H9 (cell line): Measurements from ENCODE around the gene GRIN2A. TPM values are rescaled to one million over a fixed set of nuclear protein-coding genes. Genes with fewer than 3 reads are reported as not detected.

Experiments
- DNase-seq: peaks from one replicate; pipeline ENCODE4 v3.0.0-alpha.2; 2017
- H2AFZ ChIP-seq: one replicate; pipeline ENCODE4 v1.6.1; 2013; ENCODE audit warnings: mild to moderate bottlenecking, low read length, control low read depth, moderate library complexity
- H2AK5ac ChIP-seq: 2 replicates; pipeline ENCODE4 v1.6.1; 2013; ENCODE audit warnings: low read length, control low read depth, mixed read lengths; ENCODE audit not compliant: insufficient read length
- H2BK120ac ChIP-seq: one replicate; pipeline ENCODE4 v1.6.1; 2013; ENCODE audit warnings: low read depth, mild to moderate bottlenecking, low read length, control low read depth, inconsistent platforms; ENCODE audit not compliant: poor library complexity, severe bottlenecking
- H2BK12ac ChIP-seq: 2 replicates; pipeline ENCODE4 v1.6.1; 2013; ENCODE audit warnings: low read length, control low read depth, mixed read lengths, low read depth; ENCODE audit not compliant: insufficient read length
- H2BK15ac ChIP-seq: 2 replicates; pipeline ENCODE4 v1.6.1; 2013; ENCODE audit warnings: low read depth, low read length, control low read depth
- H2BK20ac ChIP-seq: one replicate; pipeline ENCODE4 v1.6.1; 2013; ENCODE audit warnings: low read depth, mild to moderate bottlenecking, low read length, control low read depth, inconsistent platforms; ENCODE audit not compliant: poor library complexity, severe bottlenecking
- H2BK5ac ChIP-seq: 2 replicates; pipeline ENCODE4 v1.6.1; 2013; ENCODE audit warnings: low read length, control low read depth, mixed read lengths; ENCODE audit not compliant: insufficient read length
- H3K14ac ChIP-seq: 2 replicates; pipeline ENCODE4 v1.6.1; 2013; ENCODE audit warnings: low read length, control low read depth; ENCODE audit not compliant: insufficient read depth
- H3K18ac ChIP-seq: 2 replicates; pipeline ENCODE4 v1.6.1; 2013; ENCODE audit warnings: low read depth, mild to moderate bottlenecking, mixed read lengths, low read length, control low read depth; ENCODE audit not compliant: insufficient read length
- H3K23ac ChIP-seq: 2 replicates; pipeline ENCODE4 v1.6.1; 2013; ENCODE audit warnings: low read length, control low read depth, mixed read lengths, low read depth; ENCODE audit not compliant: insufficient read length
- H3K23me2 ChIP-seq: 2 replicates; pipeline ENCODE4 v1.6.1; 2013; ENCODE audit warnings: low read depth, mild to moderate bottlenecking, mixed read lengths, low read length, control low read depth; ENCODE audit not compliant: insufficient read length, poor library complexity, severe bottlenecking
- H3K27ac ChIP-seq: 2 replicates; pipeline ENCODE4 v1.5.1; 2013; ENCODE audit warnings: low read length, control low read depth, mixed read lengths, low read depth; ENCODE audit not compliant: insufficient read length
- H3K27me3 ChIP-seq: 2 replicates; pipeline ENCODE4 v1.6.1; 2013; ENCODE audit warnings: low read length, control low read depth, inconsistent platforms; ENCODE audit not compliant: insufficient read depth
- H3K4ac ChIP-seq: 2 replicates; pipeline ENCODE4 v1.6.1; 2013; ENCODE audit warnings: low read depth, mild to moderate bottlenecking, control low read depth, inconsistent platforms, low read length, moderate library complexity
- H3K4me1 ChIP-seq: 2 replicates; pipeline ENCODE4 v1.6.1; 2013; ENCODE audit warnings: low read length, control low read depth, inconsistent platforms; ENCODE audit not compliant: insufficient read depth
- H3K4me2 ChIP-seq: 2 replicates; pipeline ENCODE4 v1.6.1; 2013; ENCODE audit warnings: low read length, control low read depth, mixed read lengths; ENCODE audit not compliant: insufficient read length, insufficient read depth
- H3K56ac ChIP-seq: 2 replicates; pipeline ENCODE4 v1.6.1; 2013; ENCODE audit warnings: low read depth, mild to moderate bottlenecking, mixed read lengths, low read length, control low read depth; ENCODE audit not compliant: insufficient read length
- H3K79me1 ChIP-seq: 2 replicates; pipeline ENCODE4 v1.6.1; 2013; ENCODE audit warnings: low read depth, mild to moderate bottlenecking, moderate library complexity, low read length, control low read depth, inconsistent platforms; ENCODE audit not compliant: insufficient read depth, poor library complexity, severe bottlenecking
- H3K79me2 ChIP-seq: 2 replicates; pipeline ENCODE4 v1.6.1; 2013; ENCODE audit warnings: low read length, control low read depth, inconsistent platforms; ENCODE audit not compliant: insufficient read depth
- H3K9ac ChIP-seq: 2 replicates; pipeline ENCODE4 v1.6.1; 2013; ENCODE audit warnings: low read length, control low read depth, mixed read lengths; ENCODE audit not compliant: insufficient read length; ENCODE audit errors: extremely low read depth
- H3K9me3 ChIP-seq: one replicate; pipeline ENCODE4 v1.6.1; 2013; ENCODE audit warnings: low read depth, low read length, inconsistent platforms; ENCODE audit not compliant: control insufficient read depth
- H3T11ph ChIP-seq: one replicate; pipeline ENCODE4 v1.6.1; 2013; ENCODE audit warnings: mild to moderate bottlenecking, low read length, control low read depth, inconsistent platforms
- H4K20me1 ChIP-seq: one replicate; pipeline ENCODE4 v1.6.1; 2013; ENCODE audit not compliant: control insufficient read depth, insufficient read length, insufficient read depth
- H4K5ac ChIP-seq: 2 replicates; pipeline ENCODE4 v1.6.1; 2013; ENCODE audit warnings: low read depth, mild to moderate bottlenecking, mixed read lengths, low read length, control low read depth; ENCODE audit not compliant: insufficient read length
- H4K8ac ChIP-seq: replicated peaks from 2 replicates; pipeline ENCODE4 v1.6.1; 2013; ENCODE audit warnings: low read length, control low read depth, mixed read lengths, low read depth; ENCODE audit not compliant: insufficient read length
- H4K91ac ChIP-seq: 2 replicates; pipeline ENCODE4 v1.6.1; 2013; ENCODE audit warnings: low read depth, mild to moderate bottlenecking, moderate library complexity, mixed read lengths, low read length, control low read depth; ENCODE audit not compliant: insufficient read length
- H3K27ac Mint-ChIP-seq, 3 experiments: 2 replicates in 2 of 3; 3 replicates in 1 of 3; pipeline ENCODE4 v1.8.0; 2020 to 2021; ENCODE audit warnings: mixed read lengths in 3 of 3, mild to moderate bottlenecking in 1 of 3, moderate library complexity in 1 of 3
- H3K27me3 Mint-ChIP-seq: 2 replicates; pipeline ENCODE4 v1.8.0; 2021; ENCODE audit warnings: low read depth, mild to moderate bottlenecking, moderate library complexity, mixed read lengths
- H3K36me3 Mint-ChIP-seq, 3 experiments: 2 replicates in 2 of 3; 3 replicates in 1 of 3; pipeline ENCODE4 v1.8.0; 2020 to 2021; ENCODE audit warnings: low read depth in 3 of 3, mixed read lengths in 3 of 3; ENCODE audit not compliant: insufficient read depth in 1 of 3
- H3K4me1 Mint-ChIP-seq, 2 experiments: 2 replicates each; pipeline ENCODE4 v1.8.0; 2020; ENCODE audit warnings: mixed read lengths in 2 of 2
- H3K4me3 Mint-ChIP-seq, 2 experiments: 2 replicates in 1 of 2; 3 replicates in 1 of 2; pipeline ENCODE4 v1.8.0; 2020 to 2021; ENCODE audit warnings: mild to moderate bottlenecking in 2 of 2, mixed read lengths in 2 of 2, moderate library complexity in 1 of 2
- H3K9me3 Mint-ChIP-seq, 2 experiments: 2 replicates in 1 of 2; 3 replicates in 1 of 2; pipeline ENCODE4 v1.8.0; 2020; ENCODE audit warnings: mild to moderate bottlenecking in 2 of 2, mixed read lengths in 2 of 2, moderate library complexity in 1 of 2
- CTCF ChIP-seq: fragments of 200-600 bp; sonication (generic); conservative IDR thresholded peaks from 3 replicates; pipeline ENCODE4 v1.8.0; 2021; ENCODE audit warnings: antibody characterized with exemption, mild to moderate bottlenecking
- WGBS: extraction: QIAGEN DNeasy Blood & Tissue Kit; methylation state at CpG from one replicate; pipeline ENCODE4 v1.1.7; 2013; ENCODE audit warnings: missing lambda C conversion rate, low lambda C conversion rate, mixed read lengths; ENCODE audit not compliant: insufficient read length; ENCODE audit errors: extremely low coverage; 5-methylcytosine and 5-hydroxymethylcytosine counted together
- total RNA-seq: library from RNA; stranded (reverse); gene quantifications from 2 replicates; pipeline ENCODE4 v1.2.1, GENCODE V29; 2021

GRIN2A gene
- total RNA-seq, 1 experiment from 2014 or later: 1.5 TPM

GRCh38 chr16:9823510-9823909 is 358.7 kb downstream of the GRIN2A start:
- no peaks in the 10 kb centered on the region; the same call in 1 of the 2 replicates for H3K27me3 ChIP-seq
- no peak overlapping the region for H2BK20ac ChIP-seq
- no peak overlapping the region for H2BK12ac ChIP-seq
- H4K91ac ChIP-seq: no peak overlapping the region
- DNase-seq: no peak
- H3K27ac ChIP-seq: no peak overlapping the region
- H3K9ac ChIP-seq: no peak overlapping the region
- H3K23ac ChIP-seq: no peak overlapping the region
- no peaks in the 10 kb centered on the region for H4K20me1 ChIP-seq
- no peak overlapping the region for H3K18ac ChIP-seq
- H3K4me2 ChIP-seq: no peak overlapping the region
- no peak overlapping the region for H4K8ac ChIP-seq
- H3K23me2 ChIP-seq: no peaks in the 10 kb centered on the region
- no peak overlapping the region for H3K56ac ChIP-seq
- no peak overlapping the region for H3T11ph ChIP-seq
- whole genome bisulfite sequencing: no CpG with 5 or more reads among the region's 3 CpGs
- peaks cover 10% of the 10 kb centered on the region; the same call in 1 of the 2 replicates for H3K4me1 ChIP-seq
- H3K4me3 Mint-ChIP-seq: no peak overlapping the region
- no peaks in the 10 kb centered on the region for H3K79me1 ChIP-seq
- TF ChIP-seq CTCF: no peak
- no peaks in the 10 kb centered on the region for H3K36me3 Mint-ChIP-seq
- H2BK120ac ChIP-seq: no peak overlapping the region
- no peaks in the 10 kb centered on the region for H3K79me2 ChIP-seq
- H2AK5ac ChIP-seq: no peak overlapping the region
- H3K4me1 Mint-ChIP-seq: peaks cover 86 to 89% of the 10 kb centered on the region in 2 experiments
- H2BK15ac ChIP-seq: no peak overlapping the region
- no peaks in the 10 kb centered on the region for H3K9me3 Mint-ChIP-seq
- peaks cover 12% of the 10 kb centered on the region for H3K27me3 Mint-ChIP-seq
- H4K5ac ChIP-seq: no peak overlapping the region
- H3K27ac Mint-ChIP-seq: no peak overlapping the region
- no peak overlapping the region for H3K14ac ChIP-seq
- no peaks in the 10 kb centered on the region for H3K9me3 ChIP-seq
- no peak overlapping the region for H2BK5ac ChIP-seq
- H3K4ac ChIP-seq: no peak overlapping the region
- H2AFZ ChIP-seq: no peak overlapping the region
